Hypothalamus (tissue), 51 donors: ENCODE results near the gene THADA.
"Not testable (repeated sequence)": the region's sequence is repeated elsewhere in the genome, so short reads cannot be mapped to it uniquely, and the experiment has no call there.

Experiments
- DNase-seq, 51 donors: peaks; one replicate each; lab custom pipeline; 2025; lab: John Stamatoyannopoulos, UW

Gene THADA

DNA sequence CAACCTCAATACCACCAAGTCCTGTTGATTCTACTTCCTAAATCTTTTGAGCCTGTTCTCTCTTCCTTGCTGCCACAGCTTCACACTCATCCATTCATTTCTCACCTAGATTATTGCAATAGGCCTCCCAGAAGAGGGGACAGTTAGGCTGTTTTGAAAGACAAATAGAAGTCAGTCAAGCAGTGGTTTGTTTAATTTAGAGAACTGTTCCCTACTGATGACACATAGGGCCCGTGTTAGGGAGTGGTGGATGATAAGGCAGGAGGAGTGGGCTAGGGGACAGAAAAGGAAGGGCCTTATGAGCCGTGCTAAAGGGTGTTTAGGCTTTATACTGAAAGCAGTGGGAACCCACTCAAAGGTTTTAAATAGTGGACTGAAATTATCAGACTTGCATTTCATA, 309.9 kb downstream of the THADA start:
- no peak for DNase-seq

DNA sequence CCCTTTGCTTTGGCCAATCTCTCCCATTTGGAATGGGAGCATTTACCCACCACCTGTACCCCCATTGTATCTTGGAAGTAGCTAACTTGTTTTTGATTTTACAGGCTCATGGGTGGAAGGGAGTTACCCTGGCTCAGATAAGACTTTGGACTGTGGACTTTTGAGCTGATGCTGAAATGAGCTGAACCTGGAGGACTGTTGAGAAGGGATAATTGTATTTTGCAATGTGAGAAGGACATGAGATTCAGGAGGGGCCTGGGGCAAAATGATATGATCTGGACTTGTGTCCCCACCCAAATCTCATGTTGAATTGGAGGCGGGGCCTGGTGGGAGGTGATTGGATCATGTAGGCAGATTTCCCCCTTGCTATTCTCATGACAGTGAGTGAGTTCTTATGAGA, 310.9 kb downstream of the THADA start:
- no peak for DNase-seq

DNA sequence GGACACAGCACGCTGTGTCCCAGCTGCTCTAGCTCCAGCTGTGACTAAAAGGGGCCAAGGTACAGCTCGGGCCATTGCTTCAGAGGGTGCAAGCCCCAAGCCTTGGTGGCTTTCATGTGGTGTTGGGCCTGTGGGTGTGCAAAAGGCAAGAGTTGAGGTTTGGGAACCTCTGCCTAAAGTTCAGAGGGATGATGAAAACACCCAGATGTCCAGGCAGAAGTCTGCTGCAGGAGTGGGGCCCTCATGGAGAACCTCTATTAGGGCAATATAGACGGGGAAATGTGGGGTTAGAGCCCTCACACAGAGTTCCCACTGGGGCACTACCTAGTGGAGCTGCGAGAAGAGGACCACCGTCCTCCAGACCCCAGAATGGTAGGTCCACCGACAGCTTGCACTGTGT, 311.5 kb downstream of the THADA start:
- DNase-seq: not testable (repeated sequence)

DNA sequence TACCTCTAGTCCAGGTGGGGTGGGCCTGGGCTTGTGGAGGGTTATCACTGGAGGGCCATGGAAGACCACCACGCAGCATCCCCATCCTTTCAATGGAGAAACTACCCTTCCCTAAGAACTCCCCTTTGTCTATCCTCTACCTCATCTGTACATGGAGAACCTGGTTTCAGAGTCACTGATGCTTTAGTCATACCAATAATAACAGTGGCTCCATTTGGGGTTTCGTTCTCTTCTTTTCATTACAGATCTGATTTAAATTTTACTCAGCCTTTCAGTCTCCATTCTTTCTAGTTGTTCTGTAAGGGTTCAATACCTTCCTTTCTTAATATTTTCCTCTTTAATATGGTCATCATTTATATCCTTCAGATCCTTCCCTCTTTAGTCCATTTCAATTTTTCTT, 314.8 kb downstream of the THADA start:
- no peak for DNase-seq

DNA sequence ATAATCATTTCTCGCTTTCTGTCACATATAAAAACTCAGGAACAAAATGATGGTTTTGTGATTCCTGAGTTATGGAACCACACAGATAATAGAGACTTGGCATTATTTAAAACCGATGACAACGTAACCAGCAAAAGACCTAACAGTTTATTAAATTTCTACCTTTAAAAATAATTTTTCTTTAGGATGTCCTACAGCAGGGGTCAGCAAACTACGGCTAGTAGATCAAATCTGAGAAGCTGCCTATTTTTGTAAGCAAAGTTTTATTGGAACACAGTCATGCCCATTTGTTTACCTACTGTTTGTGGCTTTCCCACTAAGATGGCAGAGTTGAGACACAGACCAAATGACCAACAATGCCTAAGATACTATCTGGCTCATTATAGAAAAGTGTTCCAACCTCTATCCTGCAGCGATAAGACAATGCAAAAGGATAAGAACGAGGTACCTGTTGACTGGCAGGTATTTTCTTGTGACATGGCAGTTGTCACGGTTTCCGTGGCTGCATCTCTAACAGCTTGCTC, 316.5 kb downstream of the THADA start:
- no peak for DNase-seq

DNA sequence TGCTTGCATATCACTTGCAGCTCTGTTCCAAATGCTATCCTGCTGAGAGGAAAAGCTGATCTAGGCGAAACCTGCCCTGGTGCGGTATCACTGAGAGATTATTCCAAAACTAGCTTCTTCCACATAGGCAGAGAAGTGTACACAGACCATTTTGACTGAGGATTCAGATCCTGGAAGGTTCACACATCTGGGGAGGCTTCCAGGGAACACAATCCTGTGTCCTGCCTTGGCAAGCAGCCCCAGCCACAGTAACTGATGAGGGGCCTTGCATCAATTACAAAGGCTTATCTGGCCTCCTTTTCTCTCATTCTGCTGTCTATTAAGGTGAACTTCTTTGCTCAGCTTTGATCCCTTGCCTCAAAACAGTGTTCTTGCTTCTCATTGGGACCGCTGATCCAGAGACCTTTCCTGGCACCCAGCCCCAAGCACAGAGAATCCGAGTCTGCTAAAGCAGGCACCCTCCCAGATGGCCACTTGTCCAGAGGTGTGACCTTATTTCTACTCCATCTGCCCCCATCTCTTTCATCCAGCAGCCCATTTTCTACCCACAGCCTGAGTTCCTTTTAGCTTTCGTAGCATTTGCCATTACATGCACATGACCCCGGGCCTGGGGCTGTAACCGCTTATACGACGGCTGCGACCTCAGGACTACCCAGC, 317.1 kb downstream of the THADA start:
- no peak for DNase-seq

DNA sequence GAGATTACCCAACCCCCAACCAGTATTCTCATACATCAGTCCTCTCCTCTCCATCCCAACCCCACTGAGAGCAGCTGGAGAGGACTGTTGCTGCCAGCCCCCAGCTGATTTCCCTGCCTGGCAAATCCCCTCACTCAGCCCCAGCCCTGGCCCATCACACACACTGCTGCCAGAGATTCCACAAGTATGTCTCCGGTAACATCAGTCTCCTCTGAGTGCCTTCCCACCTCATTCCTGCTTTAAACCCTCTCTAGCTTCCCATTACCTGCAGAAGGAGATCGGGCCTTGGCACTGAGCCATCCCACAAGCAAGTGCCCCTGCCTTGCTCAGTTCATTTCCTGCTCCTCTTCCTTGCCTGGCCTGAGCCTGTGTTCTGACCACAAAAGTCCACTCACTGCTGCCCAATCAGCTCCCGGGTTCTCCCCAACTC, 318.9 kb downstream of the THADA start:
- peak in 1 of 51 donors; percentile 16 for DNase-seq

DNA sequence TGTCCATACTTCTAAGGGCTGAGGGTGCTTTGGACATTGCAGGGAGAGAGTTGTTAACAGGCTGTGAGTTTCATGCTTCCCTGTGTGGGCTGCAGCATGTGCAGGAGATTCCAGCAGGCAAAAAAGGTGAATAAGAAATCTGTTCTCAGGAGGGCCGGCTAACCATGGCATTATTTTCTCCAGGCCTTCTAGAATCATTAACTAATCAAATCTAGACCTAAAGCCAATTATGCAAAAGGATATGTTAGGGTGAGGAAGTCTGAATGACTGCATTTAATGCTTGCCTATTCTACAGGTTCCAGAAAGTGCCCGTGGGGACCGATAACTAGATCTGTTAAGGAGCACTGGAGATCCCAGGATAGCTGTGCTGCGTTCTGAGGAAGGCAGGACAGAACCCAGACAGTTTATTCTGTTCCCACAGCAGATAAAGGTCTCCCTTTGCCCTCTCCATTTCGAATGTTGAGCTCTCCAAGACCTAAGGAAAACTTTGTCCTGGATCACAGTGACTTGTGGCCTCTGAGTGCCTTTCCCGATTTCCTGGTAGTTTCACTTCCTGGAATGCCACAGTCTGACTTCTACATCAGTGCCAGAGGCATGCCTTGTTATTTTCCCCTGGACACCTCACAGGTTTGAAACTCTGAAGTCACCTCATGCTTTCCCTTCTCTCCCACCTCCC, 319.4 kb downstream of the THADA start:
- DNase-seq: no peak

DNA sequence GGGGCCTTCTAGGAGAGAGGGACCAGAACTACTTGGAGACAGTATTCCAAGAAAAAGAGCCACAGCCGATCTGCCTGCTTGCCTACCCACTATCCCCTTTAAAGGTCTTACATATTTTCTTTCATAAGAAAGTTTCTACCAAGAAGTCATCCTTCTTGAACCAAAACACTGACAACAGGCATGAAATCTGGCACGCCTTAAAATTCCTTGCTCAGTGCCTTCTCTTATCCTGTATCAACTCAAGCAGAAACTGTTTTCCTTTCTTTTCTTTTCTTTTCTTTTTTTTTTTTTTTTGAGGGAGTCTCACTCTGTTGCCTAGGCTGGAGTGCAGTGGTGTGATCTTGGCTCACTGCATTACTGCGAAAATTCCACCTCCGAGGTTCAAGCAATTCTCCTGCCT, 321.1 kb downstream of the THADA start:
- DNase-seq: no peak

DNA sequence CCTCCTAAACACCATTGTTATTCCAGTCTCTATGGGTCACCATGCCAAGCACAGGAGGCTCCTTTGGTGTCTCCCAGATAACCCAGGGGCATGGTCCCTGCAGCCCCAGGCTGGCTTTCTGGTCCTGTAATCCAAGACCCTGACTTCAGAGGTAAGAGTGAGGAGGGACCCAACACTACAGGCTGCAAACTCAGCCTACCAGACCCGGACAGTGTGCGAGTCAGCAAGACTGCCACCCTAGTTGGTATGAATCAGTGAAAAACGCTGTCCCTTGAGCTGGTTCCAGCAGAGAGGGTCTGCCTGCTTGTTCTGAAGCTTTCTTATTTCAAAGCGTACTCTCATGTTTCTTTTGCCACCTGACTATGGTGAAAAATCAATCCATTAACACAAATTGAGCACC, 321.8 kb downstream of the THADA start:
- DNase-seq: no peak

DNA sequence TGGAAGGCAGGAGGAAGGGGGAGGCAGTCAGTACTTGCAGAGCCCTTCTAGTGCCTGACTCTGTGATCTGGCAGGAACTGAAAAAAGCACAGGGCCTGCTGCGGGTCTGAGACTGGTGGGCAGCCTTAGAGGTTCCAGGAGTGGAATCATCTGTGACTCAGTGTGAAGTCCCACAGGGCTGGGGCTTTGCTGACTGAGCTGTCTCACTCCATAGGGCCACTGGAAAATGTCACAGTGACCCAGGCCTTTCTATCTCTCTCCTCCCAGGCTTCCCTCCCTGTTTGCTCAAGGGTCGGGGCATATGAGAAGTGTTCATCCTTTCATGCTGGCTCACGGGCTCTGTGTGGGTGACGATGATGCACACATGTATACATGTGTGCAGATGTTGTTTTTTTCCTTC, 322.3 kb downstream of the THADA start:
- DNase-seq: no peak

DNA sequence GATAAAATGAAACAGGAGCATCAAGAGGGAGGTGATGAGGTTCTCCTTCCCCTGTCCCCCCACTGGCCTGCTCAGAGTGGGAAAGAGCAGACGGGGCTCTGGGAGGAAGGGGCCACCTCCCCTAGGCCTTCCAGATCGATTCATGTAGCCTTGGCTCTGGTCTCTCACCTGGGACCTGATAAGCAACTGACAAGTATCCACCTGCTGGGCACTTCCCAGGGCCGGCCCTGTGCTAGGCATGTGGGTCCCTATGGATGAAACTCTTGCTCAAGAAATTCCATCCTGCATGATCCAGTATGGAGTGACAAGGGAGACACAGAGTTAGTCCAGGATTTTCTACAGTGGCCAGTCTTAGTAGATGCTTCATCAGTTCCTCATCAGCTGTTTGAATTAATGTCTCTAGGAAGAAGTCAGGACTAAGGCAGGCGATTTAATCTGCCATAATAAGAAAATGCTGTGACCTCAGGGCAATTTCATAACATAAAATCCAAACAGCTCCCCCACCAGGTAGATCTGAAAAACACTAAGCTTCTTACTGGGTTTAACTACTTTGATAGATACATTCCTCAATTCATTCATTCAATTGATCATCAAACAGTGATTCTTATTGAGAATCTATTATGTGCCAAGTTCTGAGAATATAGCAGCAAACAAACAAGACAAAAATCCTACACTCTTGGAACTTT, 324.8 kb downstream of the THADA start:
- no peak for DNase-seq

DNA sequence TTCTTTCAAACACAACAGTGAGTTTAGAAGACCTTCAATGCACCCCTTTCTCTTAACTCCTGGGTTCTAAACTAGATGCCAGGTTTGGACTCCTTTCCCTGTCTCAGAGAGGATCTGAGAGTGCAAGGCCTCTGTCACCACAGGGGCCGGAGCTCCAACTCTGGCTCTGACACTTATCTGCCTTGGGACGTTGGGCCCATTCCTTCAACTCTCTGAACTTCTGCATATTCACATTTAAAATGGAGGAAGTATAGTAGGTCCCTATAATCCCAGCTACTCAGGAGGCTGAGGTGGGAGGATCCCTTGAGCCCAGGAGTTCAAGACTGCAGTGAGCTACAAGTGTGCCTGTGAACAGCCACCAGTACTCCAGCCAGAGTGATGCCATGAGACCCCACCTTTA, 325.4 kb downstream of the THADA start:
- DNase-seq: no peak

DNA sequence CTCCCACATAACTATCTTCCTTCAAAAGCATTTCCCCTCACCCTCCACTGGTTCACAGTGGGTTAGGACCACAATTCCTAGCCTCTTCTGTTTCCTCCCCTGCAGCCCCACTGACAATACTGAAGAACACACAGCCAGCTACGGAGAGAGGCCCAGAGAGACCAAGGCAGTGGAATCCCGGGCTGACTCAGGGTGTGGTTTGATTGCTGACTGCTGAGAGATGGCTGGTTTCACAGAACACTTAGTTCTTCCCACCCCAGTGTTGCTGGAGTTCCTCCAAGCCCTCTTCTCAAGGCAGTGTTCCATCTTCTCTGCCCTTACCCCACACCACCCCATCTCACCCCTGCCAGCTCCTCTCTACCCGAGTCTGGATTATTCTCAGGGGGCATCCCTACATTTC, 326.1 kb downstream of the THADA start:
- peak in 6 of 51 donors; percentile 4 to 41 (median 15) for DNase-seq

DNA sequence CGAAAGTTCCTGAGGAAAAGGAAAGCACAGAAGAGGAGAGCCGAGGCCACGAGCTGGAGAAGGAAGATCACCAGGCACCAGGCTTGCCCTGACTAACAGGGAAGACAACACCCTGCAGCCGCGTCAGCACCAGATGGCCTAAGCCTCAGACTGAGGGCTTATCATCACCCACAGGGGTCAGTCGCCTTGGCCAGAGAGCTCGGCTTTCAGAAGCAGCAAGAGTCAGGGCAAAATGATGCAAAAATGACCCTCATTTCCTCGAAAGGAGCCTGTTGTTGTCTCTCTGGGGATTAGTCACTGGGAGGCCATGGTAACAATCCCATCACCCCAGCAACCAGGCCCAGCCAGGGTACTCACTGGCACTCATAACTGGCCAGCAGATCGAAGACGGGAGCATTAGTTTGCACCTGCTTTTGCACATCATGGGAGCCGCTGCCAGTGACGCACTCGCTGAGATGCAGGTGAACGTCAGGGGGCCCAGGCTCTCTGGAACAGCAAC, 326.7 kb downstream of the THADA start:
- DNase-seq: peak in 19 of 51 donors; percentile 6 to 71 (median 27)

DNA sequence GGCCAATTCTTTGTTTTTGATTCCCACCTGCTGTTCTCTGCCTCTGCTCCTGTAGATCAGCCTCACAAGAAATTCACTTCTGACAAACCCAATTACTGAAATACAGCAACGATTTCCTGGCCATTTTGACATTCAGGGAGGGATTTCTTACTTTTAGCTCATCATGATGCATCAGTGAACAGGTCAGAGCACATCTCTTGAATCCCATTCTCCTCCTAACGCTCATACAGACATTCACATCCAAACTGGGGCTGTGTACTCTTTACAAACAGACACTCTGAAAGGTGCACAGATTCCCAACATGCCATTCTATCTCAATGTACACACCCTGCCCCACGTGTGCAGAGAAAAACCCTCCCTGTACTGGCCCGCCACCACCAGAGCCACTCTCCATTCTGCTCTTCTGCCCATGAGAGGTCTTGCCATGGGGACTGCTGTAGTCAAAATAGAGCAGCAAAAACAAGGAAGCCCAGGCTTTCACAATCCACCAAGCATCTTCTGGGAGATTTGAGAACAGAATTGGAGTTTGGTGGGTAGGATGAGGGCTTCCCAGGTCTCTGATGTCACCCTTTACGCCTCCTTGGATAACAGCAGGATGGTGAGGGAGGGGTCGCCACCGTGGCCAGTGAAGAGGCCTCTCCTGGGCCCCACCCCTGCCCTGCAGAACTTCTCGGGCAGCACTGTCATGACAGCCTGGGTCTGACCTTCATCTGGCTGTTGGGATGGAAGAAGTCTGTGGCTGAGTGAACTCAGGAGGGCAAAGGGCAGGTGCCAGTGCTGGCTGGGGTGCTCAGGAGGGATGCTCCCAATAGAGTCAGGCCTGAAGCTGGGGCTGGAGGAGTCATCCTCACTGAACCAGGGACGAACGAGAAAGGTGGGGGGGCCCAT, 327.5 kb downstream of the THADA start:
- no peak for DNase-seq

DNA sequence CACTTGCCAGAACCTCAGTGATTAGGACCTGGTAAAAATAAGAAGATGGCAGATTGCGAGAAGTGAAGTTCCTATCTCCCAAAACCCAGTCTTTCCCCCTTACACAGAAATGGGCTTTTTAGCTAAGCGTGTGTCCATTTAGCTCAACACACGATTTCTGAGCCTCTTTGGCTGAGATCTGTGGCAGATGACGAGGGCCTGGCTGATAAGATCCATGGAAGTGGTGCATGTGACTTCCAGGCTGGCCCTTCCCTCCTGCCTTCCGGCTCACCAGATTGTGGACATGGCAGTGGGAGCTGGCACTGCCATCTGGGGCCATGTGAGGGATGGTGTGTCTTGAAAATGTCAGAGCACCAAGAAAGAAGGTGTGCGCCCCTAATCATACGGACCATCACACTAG, 328.5 kb downstream of the THADA start:
- no peak for DNase-seq

DNA sequence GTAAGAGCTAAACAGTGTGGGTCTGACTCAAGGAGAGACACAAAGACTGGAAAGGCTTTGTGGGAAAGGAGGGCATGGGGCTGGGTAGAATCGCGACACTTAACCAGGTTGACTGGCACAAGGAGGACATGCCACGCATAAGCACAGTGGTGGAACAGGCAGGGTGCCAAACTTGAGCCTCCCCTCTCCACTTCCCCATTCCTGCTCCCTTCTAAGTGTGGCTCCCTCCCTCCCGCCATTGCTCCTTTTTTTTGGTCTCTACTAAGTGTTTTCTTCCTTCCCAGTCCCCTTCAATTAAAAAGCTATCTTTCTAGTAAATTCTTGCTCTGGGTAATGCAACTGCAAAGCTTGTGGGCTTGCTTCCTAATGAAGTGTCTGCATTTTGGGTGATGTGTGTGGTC, 329.1 kb downstream of the THADA start:
- DNase-seq: peak in 12 of 51 donors; percentile 7 to 50 (median 14)

DNA sequence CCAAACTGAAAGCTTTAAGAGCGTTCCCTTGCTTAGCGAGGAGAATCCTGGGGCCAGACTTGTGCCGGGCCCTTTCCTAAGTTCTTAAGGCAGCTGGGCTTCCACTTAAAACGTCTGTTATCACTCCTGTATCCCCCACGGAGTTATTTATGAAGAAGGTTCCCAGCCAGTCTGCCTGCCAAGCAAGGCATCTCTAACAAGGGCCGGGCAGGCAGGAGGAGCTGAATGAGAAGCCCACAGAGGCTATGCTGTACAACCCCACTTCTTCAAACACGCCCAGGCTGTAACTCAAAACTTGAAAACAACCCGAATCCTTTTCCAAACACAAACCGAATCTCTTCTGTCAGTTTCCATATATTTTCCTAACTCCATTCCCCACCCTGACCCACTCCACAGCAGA, 330.4 kb downstream of the THADA start:
- DNase-seq: no peak

DNA sequence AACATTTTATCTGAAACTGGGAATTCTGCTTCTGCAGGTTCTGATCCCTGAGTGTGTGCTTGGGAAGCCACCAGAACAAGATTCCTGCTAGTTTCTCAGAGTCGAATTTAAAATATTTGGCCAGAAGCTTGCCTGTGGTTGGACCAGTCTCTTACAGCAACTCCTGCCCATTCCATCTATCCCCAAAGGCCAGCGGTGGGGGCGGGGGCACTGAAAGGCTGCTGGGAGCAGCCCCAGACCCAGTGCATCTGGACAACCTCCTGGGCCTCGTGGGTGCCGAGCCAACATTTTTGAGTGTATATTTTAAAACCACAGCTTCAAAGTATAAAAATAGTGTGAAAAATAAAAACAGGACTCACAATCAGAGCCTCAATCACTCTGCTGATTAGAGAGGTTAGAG, 330.8 kb downstream of the THADA start:
- no peak for DNase-seq

DNA sequence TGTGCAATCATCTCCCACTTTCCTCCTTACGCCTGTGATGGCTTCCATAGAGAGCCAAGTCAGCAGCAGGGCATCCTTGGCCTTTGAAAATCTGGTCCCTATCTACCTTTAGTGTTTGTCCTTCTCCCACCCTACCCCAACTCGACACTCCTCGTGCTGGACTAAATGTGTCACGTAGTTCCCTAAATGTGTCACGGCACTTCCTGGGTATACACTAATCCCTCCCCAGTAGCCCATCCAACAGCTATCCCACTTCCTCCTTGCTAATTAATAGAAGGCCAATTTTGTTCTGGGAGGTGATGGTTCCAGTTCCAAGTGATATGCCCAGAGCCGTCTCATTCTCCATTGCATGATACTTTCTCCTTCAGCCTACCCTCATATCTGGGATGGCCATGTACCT, 332.9 kb downstream of the THADA start:
- no peak for DNase-seq
